Left lobe of liver (tissue), 2 donors: Measurements from ENCODE around the gene NELL2. TPM values are rescaled to one million over a fixed set of nuclear protein-coding genes. Genes with fewer than 3 reads are reported as not detected.
"Not testable (repeated sequence)": the region's sequence is repeated elsewhere in the genome, so short reads cannot be mapped to it uniquely, and the experiment has no call there.

ENCODE experiments used
- ATAC-seq: fragments of 200-7000 bp; cut with Tn5 transposase; one replicate; pipeline ENCODE4 v1.9.1; 2020; ENCODE audit warnings: mild to moderate bottlenecking, moderate library complexity
- DNase-seq: peaks from one replicate; pipeline ENCODE4 v3.0.0-alpha.2; 2020; ENCODE audit warnings: low spot score
- total RNA-seq: library from RNA; stranded (reverse); gene quantifications from one replicate; pipeline ENCODE4 v1.2.1, GENCODE V29; 2021
- donor health status: DM: no; HTN: no; CAD: no; lungs with moderate emphysema.
- donor health status: DM: no; HTN: yes; CAD: no.

The NELL2 gene
- total RNA-seq, 1 donor from 2014 or later = 0.78 TPM

- DNase-seq (no peak), ATAC-seq (no peak)
These were observed 172.8 kb downstream of the NELL2 start for GRCh38 chr12:44703182-44703910.

- ATAC-seq (no peak), DNase-seq (no peak)
These were observed 178.6 kb downstream of the NELL2 start for GRCh38 chr12:44697511-44697910.

GRCh38 chr12:44696542-44696941, 179.6 kb downstream of the NELL2 start:
- no peak for ATAC-seq
- DNase-seq = no peak

GRCh38 chr12:44694017-44694416, 182.1 kb downstream of the NELL2 start:
- DNase-seq (no peak), ATAC-seq (no peak)

GRCh38 chr12:44689587-44689986, 186.5 kb downstream of the NELL2 start:
- DNase-seq (no peak), ATAC-seq (no peak)

- DNase-seq, ATAC-seq: not testable (repeated sequence)
These were observed 189.2 kb downstream of the NELL2 start for GRCh38 chr12:44686821-44687432.

GRCh38 chr12:44677724-44678123, 198.4 kb downstream of the NELL2 start:
- DNase-seq (no peak), ATAC-seq (no peak)

- no peak for ATAC-seq
- no peak for DNase-seq
These were observed 201.2 kb downstream of the NELL2 start for GRCh38 chr12:44674875-44675274.

GRCh38 chr12:44673811-44674210, 202.3 kb downstream of the NELL2 start:
- DNase-seq (no peak), ATAC-seq (no peak)

GRCh38 chr12:44672042-44672441, 204.1 kb downstream of the NELL2 start:
- DNase-seq (no peak), ATAC-seq (no peak)

- ATAC-seq (no peak), DNase-seq (no peak)
These were observed 207.7 kb downstream of the NELL2 start for GRCh38 chr12:44668443-44668842.

- ATAC-seq = no peak
- DNase-seq = no peak
These were observed 208.7 kb downstream of the NELL2 start for GRCh38 chr12:44667461-44667860.

- ATAC-seq (no peak), DNase-seq (no peak)
These were observed 212.8 kb downstream of the NELL2 start for GRCh38 chr12:44663291-44663690.

GRCh38 chr12:44655846-44656245, 220.3 kb downstream of the NELL2 start:
- DNase-seq (no peak), ATAC-seq (no peak)

- ATAC-seq = no peak
- no peak for DNase-seq
These were observed 221.2 kb downstream of the NELL2 start for GRCh38 chr12:44654646-44655639.

- ATAC-seq = no peak
- DNase-seq = no peak
These were observed 222.1 kb downstream of the NELL2 start for GRCh38 chr12:44653861-44654527.

GRCh38 chr12:44649693-44650092, 226.4 kb downstream of the NELL2 start:
- DNase-seq (no peak), ATAC-seq (no peak)

GRCh38 chr12:44647917-44648690, 228.0 kb downstream of the NELL2 start:
- ATAC-seq (no peak), DNase-seq (no peak)

GRCh38 chr12:44640427-44641190, 235.5 kb downstream of the NELL2 start:
- no peak for ATAC-seq
- DNase-seq = no peak
